Hematopoietic multipotent progenitor cell (in vitro differentiated cells): ENCODE data around the gene ARHGAP4. TPM values are rescaled to one million over a fixed set of nuclear protein-coding genes. Genes with fewer than 3 reads are reported as not detected.
A peak's percentile ranks its signal among the peaks of the same experiment; 100 is the strongest.

Source experiments
- DNase-seq, 3 donors: peaks; one replicate each; pipeline ENCODE4 v3.0.0-alpha.2; 2011 to 2015; ENCODE audit warnings: low read depth in 2 of 3, low spot score in 2 of 3
- total RNA-seq: library from RNA; depleted of rRNA; stranded (reverse); fragments of >200 nt; gene quantifications from one replicate; pipeline ENCODE4 v1.2.3, GENCODE V29; 2012

Gene ARHGAP4
- total RNA-seq, 1 donor: 242 TPM

GRCh38 chrX:153908219-153908860 lies 17.7 kb downstream of the ARHGAP4 start:
- no peak for DNase-seq

- no peak for DNase-seq
Observed at GRCh38 chrX:153907456-153907855, 18.6 kb downstream of the ARHGAP4 start.

GRCh38 chrX:153906126-153906917 lies 19.7 kb downstream of the ARHGAP4 start:
- DNase-seq: peak in 1 of 3 donors; percentile 22

- no peak for DNase-seq
Observed at GRCh38 chrX:153905481-153906095, 20.5 kb downstream of the ARHGAP4 start.

- no peak for DNase-seq
Observed at GRCh38 chrX:153903991-153904957, 21.8 kb downstream of the ARHGAP4 start, which contains the start of gene AVPR2. TSS of gene AVPR2 (plus strand) at chrX:153904673. CDS start at chrX:153905146, 473 bp downstream.

GRCh38 chrX:153903238-153903980 lies 22.7 kb downstream of the ARHGAP4 start:
- peak in 1 of 3 donors; percentile 4 for DNase-seq

GRCh38 chrX:153902385-153902784 lies 23.7 kb downstream of the ARHGAP4 start:
- DNase-seq: no peak

- no peak for DNase-seq
Observed at GRCh38 chrX:153901753-153902140, 24.3 kb downstream of the ARHGAP4 start.

- DNase-seq: peak; percentile 26 to 84 (median 77)
Observed at GRCh38 chrX:153900831-153901752, 25.0 kb downstream of the ARHGAP4 start.

GRCh38 chrX:153897899-153898298 lies 28.2 kb downstream of the ARHGAP4 start:
- DNase-seq: peak in 2 of 3 donors; percentile 52 to 73

GRCh38 chrX:153889123-153889522 lies 36.9 kb downstream of the ARHGAP4 start:
- DNase-seq: no peak

GRCh38 chrX:153888344-153888743 lies 37.7 kb downstream of the ARHGAP4 start:
- no peak for DNase-seq

GRCh38 chrX:153887385-153887784 lies 38.7 kb downstream of the ARHGAP4 start:
- no peak for DNase-seq

GRCh38 chrX:153886915-153887314 lies 39.1 kb downstream of the ARHGAP4 start:
- no peak for DNase-seq

- no peak for DNase-seq
Observed at GRCh38 chrX:153885968-153886903, 39.8 kb downstream of the ARHGAP4 start, which contains the start of gene L1CAM. TSS of gene L1CAM (minus strand) at chrX:153886173. CDS start at chrX:153875836, 10,337 bp downstream.

GRCh38 chrX:153885208-153885787 lies 40.8 kb downstream of the ARHGAP4 start:
- DNase-seq: no peak

GRCh38 chrX:153884590-153884989 lies 41.5 kb downstream of the ARHGAP4 start:
- peak in 1 of 3 donors; percentile 17 for DNase-seq
